Tibial nerve (tissue), 4 donors: ENCODE results near the gene FUT8. TPM values are rescaled to one million over a fixed set of nuclear protein-coding genes. Genes with fewer than 3 reads are reported as not detected.
"Not testable (repeated sequence)": the region's sequence is repeated elsewhere in the genome, so short reads cannot be mapped to it uniquely, and the experiment has no call there.

Experiments used
- DNase-seq, 2 donors: peaks; one replicate each; pipeline ENCODE4 v3.0.0-alpha.2; 2019; ENCODE audit warnings: low spot score in 2 of 2
- H3K27ac ChIP-seq, 4 donors: fragments of 200-600 bp; sonication (generic) in 3 of 4; one replicate each; pipeline ENCODE4 v1.5.1; 2017 to 2019; ENCODE audit warnings: mild to moderate bottlenecking in 1 of 4
- H3K27me3 ChIP-seq, 2 donors: fragments of 200-600 bp; sonication (generic) in 1 of 2; one replicate each; pipeline versions ENCODE4 v1.5.1 to v1.6.0; 2017 to 2019
- H3K36me3 ChIP-seq, 3 donors: fragments of 200-600 bp; sonication (generic); one replicate each; pipeline ENCODE4 v1.5.1; 2018 to 2019
- H3K4me1 ChIP-seq, 4 donors: fragments of 200-600 bp; sonication (generic) in 3 of 4; one replicate each; pipeline ENCODE4 v1.5.1; 2017 to 2019
- H3K4me3 ChIP-seq, 4 donors: fragments of 200-600 bp; sonication (generic) in 3 of 4; one replicate each; pipeline ENCODE4 v1.5.1; 2017 to 2019; ENCODE audit warnings: mild to moderate bottlenecking in 1 of 4, moderate library complexity in 1 of 4
- H3K9me3 ChIP-seq, 4 donors: fragments of 200-600 bp; sonication (generic) in 3 of 4; one replicate each; pipeline ENCODE4 v1.5.1; 2017 to 2019
- CTCF ChIP-seq, 5 experiments: fragments of 200-600 bp in 3 of 5; fragments of 450-650 bp in 2 of 5; sonication (generic) in 3 of 5; IDR thresholded peaks; one replicate each; pipeline ENCODE4 v1.5.1; 2016 to 2019; ENCODE audit warnings: antibody characterized with exemption in 5 of 5, mild to moderate bottlenecking in 3 of 5, moderate library complexity in 2 of 5
- EP300 ChIP-seq, 2 donors: sonication (generic); formaldehyde crosslinking; IDR thresholded peaks; one replicate each; pipeline ENCODE4 v1.6.1; 2017; ENCODE audit warnings: antibody characterized with exemption in 2 of 2, mild to moderate bottlenecking in 1 of 2
- POLR2A ChIP-seq, 2 donors: fragments of 450-650 bp; IDR thresholded peaks; one replicate each; pipeline ENCODE4 v1.6.1; 2017; ENCODE audit warnings: antibody characterized with exemption in 2 of 2, mild to moderate bottlenecking in 2 of 2, moderate library complexity in 2 of 2
- WGBS, 2 donors: methylation state at CpG; one replicate each; pipeline ENCODE4 v1.1.5; 2018; 5-methylcytosine and 5-hydroxymethylcytosine counted together
- total RNA-seq, 4 donors: library from RNA; depleted of rRNA; stranded (reverse); fragments of >200 nt; gene quantifications; one replicate each; pipeline ENCODE4 v1.1.0, GENCODE V29; 2016

FUT8 gene
- total RNA-seq, 4 donors from 2014 or later, result 69.6 to 114 (median 91.2) TPM

- Histone ChIP-seq H3K4me3 (no peak overlapping the region), H3K27me3 (no peaks in the 10 kb centered on the region), H3K36me3 (no peaks in the 10 kb centered on the region), H3K4me1 (peaks cover 0 to 34% (median 0%) of the 10 kb centered on the region in 4 donors), H3K27ac (no peak overlapping the region), H3K9me3 (no peaks in the 10 kb centered on the region)
- DNase-seq, result no peak
- 82 to 89% methylated on average over 4 of the region's 4 CpGs for WGBS, 2 donors
- TF ChIP-seq POLR2A (IDR thresholded peaks at IDR 0.05), result no peak
- no peak for TF ChIP-seq CTCF (IDR thresholded peaks at IDR 0.05)
- no peak for TF ChIP-seq EP300 (IDR thresholded peaks at IDR 0.05)
Observed at GRCh38 chr14:65422088-65422834, 9.7 kb downstream of the FUT8 start.

GRCh38 chr14:65423982-65424381, 11.5 kb downstream of the FUT8 start:
- Histone ChIP-seq H3K27me3 (no peaks in the 10 kb centered on the region), H3K4me3 (no peak overlapping the region), H3K27ac (no peak overlapping the region), H3K4me1 (peaks cover 0 to 32% (median 0%) of the 10 kb centered on the region in 4 donors), H3K9me3 (no peaks in the 10 kb centered on the region), H3K36me3 (no peaks in the 10 kb centered on the region)
- 87 to 93% methylated on average over 5 of the region's 5 CpGs for WGBS, 2 donors
- TF ChIP-seq POLR2A (IDR thresholded peaks at IDR 0.05) (no peak), EP300 (IDR thresholded peaks at IDR 0.05) (no peak), CTCF (IDR thresholded peaks at IDR 0.05) (no peak)
- DNase-seq, result no peak

GRCh38 chr14:65424531-65424930, 12.0 kb downstream of the FUT8 start:
- WGBS, 2 donors, result 94 to 100% methylated on average over 5 of the region's 5 CpGs

GRCh38 chr14:65425885-65426284, 13.4 kb downstream of the FUT8 start:
- no peaks in the 10 kb centered on the region for H3K9me3 ChIP-seq
- H3K36me3 ChIP-seq, result no peaks in the 10 kb centered on the region
- H3K27ac ChIP-seq, result no peak overlapping the region
- H3K27me3 ChIP-seq, result no peaks in the 10 kb centered on the region
- DNase-seq, result no peak
- WGBS, 2 donors, result 93 to 94% methylated on average over 6 of the region's 6 CpGs
- H3K4me3 ChIP-seq, result no peak overlapping the region
- H3K4me1 ChIP-seq, result peaks cover 0 to 27% (median 0%) of the 10 kb centered on the region in 4 donors
- no peak for TF ChIP-seq CTCF (IDR thresholded peaks at IDR 0.05)
- no peak for TF ChIP-seq EP300 (IDR thresholded peaks at IDR 0.05)
- TF ChIP-seq POLR2A (IDR thresholded peaks at IDR 0.05), result no peak

More at GRCh38 chr14:65424531-65424930, 12.0 kb downstream of the FUT8 start:
- Histone ChIP-seq H3K4me3 (no peak overlapping the region), H3K9me3 (no peaks in the 10 kb centered on the region), H3K27me3 (no peaks in the 10 kb centered on the region), H3K4me1 (peaks cover 0 to 27% (median 0%) of the 10 kb centered on the region in 4 donors), H3K27ac (no peak overlapping the region), H3K36me3 (no peaks in the 10 kb centered on the region)
- DNase-seq, result no peak
- no peak for TF ChIP-seq CTCF (IDR thresholded peaks at IDR 0.05)

- H3K4me1 ChIP-seq, result peaks cover 0 to 28% (median 0%) of the 10 kb centered on the region in 4 donors
- 92 to 95% methylated on average over 12 of the region's 12 CpGs for WGBS, 2 donors
- not testable (repeated sequence) for H3K27me3 ChIP-seq, DNase-seq, H3K36me3 ChIP-seq, H3K9me3 ChIP-seq, H3K27ac ChIP-seq, H3K4me3 ChIP-seq
Observed at GRCh38 chr14:65426902-65427301, 14.4 kb downstream of the FUT8 start.
